Measurements from ENCODE around the gene DSTN. TPM values are rescaled to one million over a fixed set of nuclear protein-coding genes. Genes with fewer than 3 reads are reported as not detected.
A peak's percentile ranks its signal among the peaks of the same experiment; 100 is the strongest.

The DSTN gene
- total RNA-seq, 1 experiment from 2014 or later = 412 TPM

- in situ Hi-C loops (cut with HindIII; ENCODE audit: low pct_unique_long_range_greater_than_20kb, low sequenced_read_pairs) (no loop called here), intact Hi-C loops (cut with micrococcal nuclease; ENCODE audit: unreplicated experiment) (no loop called here)
- H3K27me3 ChIP-seq (ENCODE audit: control insufficient read depth, insufficient read depth, low read length) = no peaks in the 10 kb centered on the region
- CTCF ChIA-PET = no interaction called here
- H3K4me3 ChIP-seq (ENCODE audit: low read depth in 2 of 2, low read length in 2 of 2) = peak overlapping the region; percentile 33 to 45
- POLR2A ChIA-PET = interaction anchor here (0.7 to 3.6 kb wide), 3 partner anchors 9 to 13 kb away, joined by 3 to 36 read pairs (median 3); partner anchors contain the start of gene DSTN
- peak overlapping the region; percentile 100 for H3K27ac ChIP-seq (ENCODE audit: low read length)
- peaks cover 56% of the 10 kb centered on the region for H3K4me1 ChIP-seq (ENCODE audit: control insufficient read depth, insufficient read depth, low read length)
- no peaks in the 10 kb centered on the region for H3K9me3 ChIP-seq (ENCODE audit: control insufficient read depth, insufficient read depth, low read depth, low read length)
- no peaks in the 10 kb centered on the region; the same call in 1 of the 2 replicates for H3K36me3 ChIP-seq (ENCODE audit: control insufficient read depth, insufficient read depth, low read length)
- DNase-seq (ENCODE audit: low read depth, low spot score) (no peak), ATAC-seq (peak; percentile 37; the same call in 1 of the 2 replicates)
- TF ChIP-seq POLR2AphosphoS5 (IDR thresholded peaks at IDR 0.05; ENCODE audit: low read depth, low read length) = no peak
- TF ChIP-seq TCF7L2 (IDR thresholded peaks at IDR 0.05; ENCODE audit: low read depth, low read length) = 0 out of 2 replicates have a peak, but pooled peaks have one; percentile 8
- TF ChIP-seq REST (IDR thresholded peaks at IDR 0.05; ENCODE audit: insufficient read depth in 1 of 2, low read depth in 2 of 2, low read length in 1 of 2) = no peak
- BruUV-seq (replicated peaks) = no TSS peak
Measured at GRCh38 chr20:17557675-17558006, 12.2 kb upstream of the DSTN start.

- H3K27ac ChIP-seq (ENCODE audit: low read length) = peak overlapping the region; percentile 100
- in situ Hi-C loops (cut with HindIII; ENCODE audit: low pct_unique_long_range_greater_than_20kb, low sequenced_read_pairs) (no loop called here), intact Hi-C loops (cut with micrococcal nuclease; ENCODE audit: unreplicated experiment) (no loop called here)
- no peaks in the 10 kb centered on the region for H3K9me3 ChIP-seq (ENCODE audit: control insufficient read depth, insufficient read depth, low read depth, low read length)
- H3K27me3 ChIP-seq (ENCODE audit: control insufficient read depth, insufficient read depth, low read length) = no peaks in the 10 kb centered on the region
- H3K4me1 ChIP-seq (ENCODE audit: control insufficient read depth, insufficient read depth, low read length) = peaks cover 60% of the 10 kb centered on the region
- DNase-seq (ENCODE audit: low read depth, low spot score) = peak; percentile 96
- TF ChIP-seq SIN3A (IDR thresholded peaks at IDR 0.05; ENCODE audit: borderline replicate concordance, insufficient read depth, low read depth, low read length) (no peak), POLR2AphosphoS5 (IDR thresholded peaks at IDR 0.05; ENCODE audit: low read depth, low read length) (no peak; the same call in none of the 2 replicates), TCF7L2 (IDR thresholded peaks at IDR 0.05; ENCODE audit: low read depth, low read length) (no peak), CTCF (IDR thresholded peaks at IDR 0.05) (no peak), REST (IDR thresholded peaks at IDR 0.05; ENCODE audit: insufficient read depth in 1 of 2, low read depth in 2 of 2, low read length in 1 of 2) (no peak)
- no peaks in the 10 kb centered on the region; the same call in 1 of the 2 replicates for H3K36me3 ChIP-seq (ENCODE audit: control insufficient read depth, insufficient read depth, low read length)
- ChIA-PET CTCF (interaction anchor here (0.7 kb wide), 1 partner anchor 44 kb away, joined by 3 read pairs; no protein-coding TSS in a partner anchor), POLR2A (interaction anchor here (0.7 to 3.6 kb wide), 4 partner anchors 8 to 15 kb away, joined by 3 to 36 read pairs (median 4); partner anchors contain the start of gene DSTN)
- peak overlapping the region; percentile 33 to 45 for H3K4me3 ChIP-seq (ENCODE audit: low read depth in 2 of 2, low read length in 2 of 2)
- ATAC-seq = peak; percentile 92
- TSS peak; percentile 90 for BruUV-seq (replicated peaks)
Measured at GRCh38 chr20:17558154-17558940, 11.5 kb upstream of the DSTN start.

All from Panc1 (cell line).